NT2/D1 (cell line): ENCODE data around the gene HIP1R.

Source experiments
- DNase-seq: peaks from one replicate; pipeline ENCODE4 v3.0.0-alpha.2; 2011; ENCODE audit warnings: low read depth, low spot score
- H3K27me3 ChIP-seq: 2 replicates; pipeline ENCODE4 v1.6.0; 2011; ENCODE audit warnings: mild to moderate bottlenecking; ENCODE audit not compliant: insufficient read length, insufficient read depth
- H3K36me3 ChIP-seq: 2 replicates; pipeline ENCODE4 v1.6.1; 2011; ENCODE audit warnings: mild to moderate bottlenecking, low read length, mixed read lengths; ENCODE audit not compliant: insufficient read depth, insufficient read length
- H3K4me1 ChIP-seq: 2 replicates; pipeline ENCODE4 v1.5.1; 2011; ENCODE audit not compliant: insufficient read depth, insufficient read length
- H3K4me3 ChIP-seq: 2 replicates; pipeline ENCODE4 v1.5.1; 2011; ENCODE audit warnings: low read depth; ENCODE audit not compliant: insufficient read length
- H3K9ac ChIP-seq: 2 replicates; pipeline ENCODE4 v1.6.0; 2011; ENCODE audit warnings: low read depth; ENCODE audit not compliant: insufficient read length
- H3K9me3 ChIP-seq: 2 replicates; pipeline ENCODE4 v1.5.1; 2011; ENCODE audit warnings: mild to moderate bottlenecking, low read length; ENCODE audit not compliant: insufficient read depth
- SUZ12 ChIP-seq: IDR thresholded peaks from 2 replicates; pipeline ENCODE4 v1.6.1; 2011; ENCODE audit not compliant: insufficient read length, insufficient read depth; ENCODE audit errors: extremely low read depth
- YY1 ChIP-seq: IDR thresholded peaks from 2 replicates; pipeline ENCODE4 v1.6.1; 2011; ENCODE audit not compliant: insufficient read length, insufficient read depth
- ZNF274 ChIP-seq: IDR thresholded peaks from 2 replicates; pipeline ENCODE4 v1.6.1; 2011; ENCODE audit warnings: mild to moderate bottlenecking, low read depth, low read length

HIP1R gene

DNA sequence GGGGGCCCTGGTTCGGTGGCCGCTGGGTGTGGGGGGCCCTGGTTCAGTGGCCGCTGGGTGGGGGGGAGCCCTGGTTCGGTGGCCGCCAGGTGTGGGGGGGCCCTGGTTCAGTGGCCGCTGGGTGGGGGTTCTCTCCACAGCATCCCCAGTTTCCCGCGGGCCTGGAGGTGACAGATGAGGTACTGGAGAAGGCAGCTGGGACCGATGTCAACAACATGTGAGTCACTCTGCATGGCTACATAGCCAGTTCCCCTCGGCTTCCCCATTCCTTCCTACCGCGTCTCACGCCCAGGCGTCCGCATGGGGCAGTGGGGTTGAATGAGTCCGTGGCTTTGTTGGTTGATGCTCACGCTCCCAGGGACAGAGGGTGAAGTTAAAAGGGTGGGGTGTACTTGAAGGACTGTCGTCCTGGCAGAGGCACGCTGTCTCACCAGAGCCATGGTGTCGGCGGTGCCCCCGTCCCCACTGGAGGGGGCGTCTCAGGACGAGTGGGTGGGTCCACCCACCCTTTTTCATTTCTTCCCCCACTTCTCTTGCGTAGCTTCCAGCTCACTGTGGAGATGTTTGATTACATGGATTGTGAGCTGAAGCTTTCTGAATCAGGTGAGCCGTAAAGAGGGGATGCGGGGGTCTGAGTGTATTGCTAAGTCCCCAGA is 15.6 kb downstream of the HIP1R start:
- Histone ChIP-seq H3K9me3 (no peaks in the 10 kb centered on the region), H3K4me3 (no peak overlapping the region), H3K27me3 (no peaks in the 10 kb centered on the region), H3K36me3 (peaks cover 42% of the 10 kb centered on the region), H3K9ac (no peak overlapping the region), H3K4me1 (peaks cover 9% of the 10 kb centered on the region)
- DNase-seq, result no peak
- TF ChIP-seq YY1 (no peak), ZNF274 (no peak), SUZ12 (no peak)

DNA sequence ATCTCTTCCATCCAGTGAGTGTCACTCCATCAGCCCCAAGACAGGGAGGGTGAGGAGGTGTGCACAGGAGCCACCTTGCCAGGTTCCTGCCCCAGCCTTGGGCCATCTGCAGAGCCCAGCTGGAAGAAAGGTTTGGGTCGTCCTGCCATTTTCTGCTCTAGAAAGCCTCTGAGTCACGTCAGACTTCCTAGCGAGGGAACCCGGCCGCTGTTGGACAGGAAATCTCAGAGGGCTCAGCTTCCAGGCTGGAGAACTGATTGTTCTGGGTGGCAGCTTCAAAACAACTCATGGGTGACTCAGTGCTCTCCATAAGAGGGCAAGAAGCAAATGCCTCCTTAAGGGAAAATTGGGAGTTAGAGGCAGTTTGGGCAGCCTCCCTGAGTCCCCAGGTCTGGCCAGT is 16.6 kb downstream of the HIP1R start:
- H3K27me3 ChIP-seq, result no peaks in the 10 kb centered on the region
- no peaks in the 10 kb centered on the region for H3K9me3 ChIP-seq
- H3K36me3 ChIP-seq, result peaks cover 51% of the 10 kb centered on the region
- no peak overlapping the region for H3K9ac ChIP-seq
- DNase-seq, result no peak
- peaks cover 9% of the 10 kb centered on the region for H3K4me1 ChIP-seq
- TF ChIP-seq YY1 (no peak), ZNF274 (no peak), SUZ12 (no peak)
- no peak overlapping the region for H3K4me3 ChIP-seq

DNA sequence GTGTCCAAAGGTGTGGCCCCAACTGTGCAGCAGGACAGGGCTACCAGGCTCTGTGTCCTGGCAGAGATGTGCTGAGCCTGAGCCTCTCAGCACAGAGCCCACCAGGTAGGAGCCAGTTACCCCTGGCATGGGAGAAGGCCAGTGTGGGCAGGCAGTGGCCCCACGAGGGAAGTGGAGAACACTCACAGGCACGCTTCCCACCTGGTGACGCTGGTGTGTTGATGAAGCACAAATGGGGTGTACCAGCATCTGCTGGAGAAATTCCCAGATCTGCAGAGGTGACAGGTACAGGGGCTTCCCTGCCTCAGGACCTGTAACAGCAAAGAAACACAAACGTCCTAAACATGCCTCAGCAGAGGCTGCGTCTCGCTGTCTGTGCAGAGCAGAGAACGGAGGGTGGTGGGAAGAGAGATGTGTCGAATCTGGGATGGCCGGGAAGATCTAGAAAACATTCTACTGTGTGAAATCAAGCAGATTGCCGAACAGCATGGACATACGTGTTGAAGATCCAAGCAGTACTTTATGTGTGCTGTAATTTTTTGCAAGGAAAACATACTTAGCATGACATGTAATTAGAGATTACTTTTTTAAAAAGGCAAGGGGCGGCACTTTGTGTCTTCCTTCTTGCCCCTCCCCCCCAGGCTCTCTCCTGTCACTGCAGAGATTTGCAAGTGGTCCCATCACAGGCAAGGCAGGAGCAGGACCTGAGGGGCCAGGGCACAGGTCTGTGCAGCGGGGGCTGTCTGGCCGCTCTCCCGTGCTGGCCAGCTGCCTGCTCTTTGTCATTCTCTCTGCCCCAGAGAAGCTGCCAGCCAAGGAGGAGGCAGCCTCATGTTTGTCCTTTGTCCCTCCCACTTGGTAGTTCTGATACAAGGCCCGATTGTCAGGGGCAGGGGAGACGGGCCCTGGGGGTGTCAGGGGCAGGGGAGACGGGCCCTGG is 17.3 kb downstream of the HIP1R start:
- H3K9ac ChIP-seq, result no peak overlapping the region
- no peaks in the 10 kb centered on the region for H3K27me3 ChIP-seq
- no peaks in the 10 kb centered on the region for H3K9me3 ChIP-seq
- H3K36me3 ChIP-seq, result peaks cover 59% of the 10 kb centered on the region
- TF ChIP-seq SUZ12 (no peak), YY1 (no peak), ZNF274 (no peak)
- no peak for DNase-seq
- H3K4me1 ChIP-seq, result peaks cover 6% of the 10 kb centered on the region
- H3K4me3 ChIP-seq, result no peak overlapping the region

GRCh38 chr12:122853582-122854245 is 18.5 kb downstream of the HIP1R start:
- Histone ChIP-seq H3K36me3 (peaks cover 62% of the 10 kb centered on the region), H3K27me3 (no peaks in the 10 kb centered on the region), H3K9me3 (no peaks in the 10 kb centered on the region), H3K4me1 (peaks cover 9% of the 10 kb centered on the region), H3K9ac (peak overlapping the region; percentile 32), H3K4me3 (no peak overlapping the region)
- no peak for DNase-seq
- TF ChIP-seq ZNF274 (no peak), YY1 (no peak), SUZ12 (no peak)

DNA sequence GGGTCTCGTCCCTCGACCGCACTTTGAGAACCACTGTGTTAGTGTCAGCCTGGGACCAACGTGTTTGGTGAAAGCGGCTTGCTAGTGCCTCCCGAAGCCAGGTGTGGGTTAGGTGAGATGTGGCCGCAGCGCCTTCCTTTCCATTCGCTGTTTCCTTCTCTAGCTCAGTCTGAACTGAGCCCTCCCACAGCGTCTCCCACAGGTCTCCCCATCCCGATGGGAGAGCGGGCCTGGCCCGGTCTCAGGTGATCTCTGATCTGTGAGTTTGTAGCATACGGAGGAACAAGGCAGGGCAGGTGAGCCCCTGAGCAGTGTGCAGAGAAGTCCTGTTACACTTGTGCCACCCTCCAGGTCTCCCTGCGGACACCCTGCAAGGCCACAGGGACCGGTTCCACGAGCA is 19.3 kb downstream of the HIP1R start:
- H3K4me1 ChIP-seq, result peaks cover 9% of the 10 kb centered on the region
- H3K4me3 ChIP-seq, result no peak overlapping the region
- no peaks in the 10 kb centered on the region for H3K9me3 ChIP-seq
- TF ChIP-seq SUZ12 (no peak), ZNF274 (no peak), YY1 (no peak)
- DNase-seq, result no peak
- H3K9ac ChIP-seq, result no peak overlapping the region
- peaks cover 63% of the 10 kb centered on the region for H3K36me3 ChIP-seq
- H3K27me3 ChIP-seq, result no peaks in the 10 kb centered on the region

DNA sequence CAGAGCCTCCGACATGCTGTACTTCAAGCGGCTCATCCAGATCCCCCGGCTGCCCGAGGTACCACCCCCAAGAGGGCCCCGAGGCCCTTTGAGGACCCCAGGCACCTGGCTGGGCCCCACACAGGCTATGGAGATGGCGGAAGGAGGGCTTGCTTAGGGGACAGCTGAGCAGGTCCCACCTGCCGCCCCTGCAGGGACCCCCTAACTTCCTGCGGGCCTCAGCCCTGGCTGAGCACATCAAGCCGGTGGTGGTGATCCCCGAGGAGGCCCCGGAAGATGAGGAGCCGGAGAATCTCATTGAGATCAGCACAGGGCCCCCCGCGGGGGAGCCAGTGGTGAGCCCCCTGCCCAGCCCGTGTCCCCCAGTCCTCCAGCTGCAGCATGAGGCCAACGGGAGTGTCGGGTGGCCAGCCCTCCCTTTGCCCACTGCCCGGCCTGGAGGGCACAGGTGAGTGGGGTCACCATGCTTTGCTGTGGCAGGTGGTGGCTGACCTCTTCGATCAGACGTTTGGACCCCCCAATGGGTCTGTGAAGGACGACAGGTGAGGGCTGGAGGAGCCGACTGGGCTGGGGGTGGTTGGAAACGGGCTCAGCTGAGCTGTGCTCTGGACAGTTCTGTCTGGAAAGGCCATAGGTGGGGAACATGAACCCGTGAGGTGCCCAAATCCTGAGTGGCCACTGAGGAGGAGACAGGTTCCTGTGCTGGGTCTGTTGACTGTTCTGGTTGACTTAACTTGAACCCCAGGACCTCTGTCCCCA is 20.0 kb downstream of the HIP1R start:
- H3K9ac ChIP-seq, result no peak overlapping the region
- no peaks in the 10 kb centered on the region for H3K27me3 ChIP-seq
- DNase-seq, result no peak
- peaks cover 63% of the 10 kb centered on the region for H3K36me3 ChIP-seq
- H3K9me3 ChIP-seq, result no peaks in the 10 kb centered on the region
- no peak for TF ChIP-seq ZNF274
- no peak for TF ChIP-seq SUZ12
- TF ChIP-seq YY1, result no peak
- no peak overlapping the region for H3K4me3 ChIP-seq
- H3K4me1 ChIP-seq, result peaks cover 9% of the 10 kb centered on the region
